ENCODE data around the gene SEMA6A. TPM values are rescaled to one million over a fixed set of nuclear protein-coding genes. Genes with fewer than 3 reads are reported as not detected.

The SEMA6A gene
- total and polyA plus RNA-seq, 2 of the 13 experiments (the other 11 are each of a cell fraction or from before 2014, with no cell fraction given), result 5.1 to 6.5 TPM

DNA sequence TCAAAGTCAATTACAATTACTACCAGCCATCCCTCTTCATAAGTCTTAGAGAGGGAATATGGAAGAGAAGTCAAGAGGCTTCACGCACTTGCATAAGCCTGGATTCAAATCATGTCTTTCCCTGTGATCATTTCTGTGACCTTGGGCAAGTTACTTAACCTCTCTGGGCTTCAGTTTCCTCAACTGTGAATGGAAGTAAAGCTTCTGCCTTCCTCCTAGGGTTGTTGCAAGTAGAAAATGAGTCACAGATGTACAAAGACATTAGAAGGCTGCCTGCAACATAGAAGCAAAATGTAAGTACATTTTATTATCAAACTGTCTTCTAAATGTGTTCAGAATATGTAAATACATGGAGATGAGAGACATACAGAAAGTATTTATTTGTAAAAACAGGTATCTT, 42.3 kb upstream of the SEMA6A start:
- intact Hi-C loops (cut with micrococcal nuclease; ENCODE audit: unreplicated experiment), result no loop called here
- POLR2A ChIA-PET, result no interaction called here
- TF ChIP-seq TCF12 (IDR thresholded peaks at IDR 0.05) (no peak), TCF12 (CRISPR knock-in tag; IDR thresholded peaks at IDR 0.05) (no peak), NCOA1 (CRISPR knock-in tag; IDR thresholded peaks at IDR 0.05) (no peak), ZNF383 (CRISPR knock-in tag; IDR thresholded peaks at IDR 0.05; ENCODE audit: borderline replicate concordance) (no peak), CSRNP2 (CRISPR knock-in tag; conservative IDR thresholded peaks at IDR 0.05; ENCODE audit: low read depth) (no peak), ZNF567 (CRISPR knock-in tag; IDR thresholded peaks at IDR 0.05; ENCODE audit: borderline replicate concordance) (no peak), REST (IDR thresholded peaks at IDR 0.05; ENCODE audit: borderline replicate concordance in 1 of 2, low read depth in 1 of 2, low read length in 2 of 2) (no peak), ZC3H13 (CRISPR knock-in tag; IDR thresholded peaks at IDR 0.05) (no peak), ZNF343 (CRISPR knock-in tag; IDR thresholded peaks at IDR 0.05) (no peak), PHB2 (IDR thresholded peaks at IDR 0.05; ENCODE audit: partially characterized antibody) (no peak), SAFB2 (CRISPR knock-in tag; IDR thresholded peaks at IDR 0.05; ENCODE audit: borderline replicate concordance, low read depth) (no peak), RFX5 (IDR thresholded peaks at IDR 0.05; ENCODE audit: low read depth, low read length) (no peak), TAF1 (CRISPR knock-in tag; IDR thresholded peaks at IDR 0.05) (no peak), GTF2F1 (IDR thresholded peaks at IDR 0.05; ENCODE audit: low read length) (no peak)
- TF ChIP-seq, protein P1, sequence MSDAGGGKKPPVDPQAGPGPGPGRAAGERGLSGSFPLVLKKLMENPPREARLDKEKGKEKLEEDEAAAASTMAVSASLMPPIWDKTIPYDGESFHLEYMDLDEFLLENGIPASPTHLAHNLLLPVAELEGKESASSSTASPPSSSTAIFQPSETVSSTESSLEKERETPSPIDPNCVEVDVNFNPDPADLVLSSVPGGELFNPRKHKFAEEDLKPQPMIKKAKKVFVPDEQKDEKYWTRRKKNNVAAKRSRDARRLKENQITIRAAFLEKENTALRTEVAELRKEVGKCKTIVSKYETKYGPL (CRISPR knock-in tag; IDR thresholded peaks at IDR 0.05), result no peak
- TF ChIP-seq, protein P2, sequence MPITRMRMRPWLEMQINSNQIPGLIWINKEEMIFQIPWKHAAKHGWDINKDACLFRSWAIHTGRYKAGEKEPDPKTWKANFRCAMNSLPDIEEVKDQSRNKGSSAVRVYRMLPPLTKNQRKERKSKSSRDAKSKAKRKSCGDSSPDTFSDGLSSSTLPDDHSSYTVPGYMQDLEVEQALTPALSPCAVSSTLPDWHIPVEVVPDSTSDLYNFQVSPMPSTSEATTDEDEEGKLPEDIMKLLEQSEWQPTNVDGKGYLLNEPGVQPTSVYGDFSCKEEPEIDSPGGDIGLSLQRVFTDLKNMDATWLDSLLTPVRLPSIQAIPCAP (CRISPR knock-in tag; IDR thresholded peaks at IDR 0.05; ENCODE audit: low read depth), result no peak
- TF ChIP-seq, protein P3, sequence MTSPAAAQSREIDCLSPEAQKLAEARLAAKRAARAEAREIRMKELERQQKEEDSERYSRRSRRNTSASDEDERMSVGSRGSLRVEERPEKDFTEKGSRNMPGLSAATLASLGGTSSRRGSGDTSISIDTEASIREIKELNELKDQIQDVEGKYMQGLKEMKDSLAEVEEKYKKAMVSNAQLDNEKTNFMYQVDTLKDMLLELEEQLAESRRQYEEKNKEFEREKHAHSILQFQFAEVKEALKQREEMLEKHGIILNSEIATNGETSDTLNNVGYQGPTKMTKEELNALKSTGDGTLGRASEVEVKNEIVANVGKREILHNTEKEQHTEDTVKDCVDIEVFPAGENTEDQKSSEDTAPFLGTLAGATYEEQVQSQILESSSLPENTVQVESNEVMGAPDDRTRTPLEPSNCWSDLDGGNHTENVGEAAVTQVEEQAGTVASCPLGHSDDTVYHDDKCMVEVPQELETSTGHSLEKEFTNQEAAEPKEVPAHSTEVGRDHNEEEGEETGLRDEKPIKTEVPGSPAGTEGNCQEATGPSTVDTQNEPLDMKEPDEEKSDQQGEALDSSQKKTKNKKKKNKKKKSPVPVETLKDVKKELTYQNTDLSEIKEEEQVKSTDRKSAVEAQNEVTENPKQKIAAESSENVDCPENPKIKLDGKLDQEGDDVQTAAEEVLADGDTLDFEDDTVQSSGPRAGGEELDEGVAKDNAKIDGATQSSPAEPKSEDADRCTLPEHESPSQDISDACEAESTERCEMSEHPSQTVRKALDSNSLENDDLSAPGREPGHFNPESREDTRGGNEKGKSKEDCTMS (CRISPR knock-in tag; conservative IDR thresholded peaks at IDR 0.05), result no peak

More for the DNA sequence above, 42.3 kb upstream of the SEMA6A start:
- 52% methylated on average over 1 of the region's 1 CpG for WGBS (ENCODE audit: low lambda C conversion rate)
- FAIRE-seq (no peak), ATAC-seq (no peak), DNase-seq (ENCODE audit: low spot score) (no peak)
- Histone ChIP-seq H4K20me1 (ENCODE audit: insufficient read depth, low read length) (no peaks in the 10 kb centered on the region), H3K27me3 (ENCODE audit: control insufficient read depth in 1 of 2, insufficient read depth in 2 of 2, low read length in 2 of 2) (peaks cover 3 to 12% of the 10 kb centered on the region in 2 experiments; a peak in 2 of 5 replicates), H3K4me1 (ENCODE audit: insufficient read depth, low read length) (no peaks in the 10 kb centered on the region), H3K4me2 (ENCODE audit: low read depth, low read length) (no peak overlapping the region), H3K9me3 (ENCODE audit: low read length) (no peaks in the 10 kb centered on the region), H3K4me3 (replicated peaks in 1 of 3; ENCODE audit: insufficient read depth in 1 of 3, low read depth in 2 of 3, low read length in 3 of 3) (no peak overlapping the region), H3K36me3 (replicated peaks in 1 of 2; ENCODE audit: control insufficient read depth in 1 of 2, insufficient read depth in 2 of 2, low read length in 2 of 2) (no peaks in the 10 kb centered on the region), H3K9ac (ENCODE audit: insufficient read depth, low read depth, low read length) (no peak overlapping the region), H2AFZ (ENCODE audit: low read length) (no peak overlapping the region), H3K27ac (ENCODE audit: extremely low read length, insufficient read depth, low read length) (no peak overlapping the region), H3K79me2 (ENCODE audit: insufficient read depth, low read length) (no peaks in the 10 kb centered on the region)
- in situ Hi-C loops (cut with HindIII; ENCODE audit: extremely low pct_ligation_motif_present, low pct_unique_long_range_greater_than_20kb), result no loop called here
- CTCF ChIA-PET (ENCODE audit: low intra/inter-chr PET ratio, low total read pairs), result no interaction called here
- no TSS peak for BruUV-seq (replicated peaks)

All from HepG2 (cell line).